GM11168 (cell line): ENCODE data around the gene MYO5C.

Experiments used
- in situ Hi-C: fragments of 300-500 bp; cut with MboI; formaldehyde crosslinking; loops from one replicate; pipeline ENCODE4 v1.12.0; 2022; ENCODE audit warnings: low sequenced_read_pairs; ENCODE audit not compliant: unreplicated experiment

Gene MYO5C

DNA sequence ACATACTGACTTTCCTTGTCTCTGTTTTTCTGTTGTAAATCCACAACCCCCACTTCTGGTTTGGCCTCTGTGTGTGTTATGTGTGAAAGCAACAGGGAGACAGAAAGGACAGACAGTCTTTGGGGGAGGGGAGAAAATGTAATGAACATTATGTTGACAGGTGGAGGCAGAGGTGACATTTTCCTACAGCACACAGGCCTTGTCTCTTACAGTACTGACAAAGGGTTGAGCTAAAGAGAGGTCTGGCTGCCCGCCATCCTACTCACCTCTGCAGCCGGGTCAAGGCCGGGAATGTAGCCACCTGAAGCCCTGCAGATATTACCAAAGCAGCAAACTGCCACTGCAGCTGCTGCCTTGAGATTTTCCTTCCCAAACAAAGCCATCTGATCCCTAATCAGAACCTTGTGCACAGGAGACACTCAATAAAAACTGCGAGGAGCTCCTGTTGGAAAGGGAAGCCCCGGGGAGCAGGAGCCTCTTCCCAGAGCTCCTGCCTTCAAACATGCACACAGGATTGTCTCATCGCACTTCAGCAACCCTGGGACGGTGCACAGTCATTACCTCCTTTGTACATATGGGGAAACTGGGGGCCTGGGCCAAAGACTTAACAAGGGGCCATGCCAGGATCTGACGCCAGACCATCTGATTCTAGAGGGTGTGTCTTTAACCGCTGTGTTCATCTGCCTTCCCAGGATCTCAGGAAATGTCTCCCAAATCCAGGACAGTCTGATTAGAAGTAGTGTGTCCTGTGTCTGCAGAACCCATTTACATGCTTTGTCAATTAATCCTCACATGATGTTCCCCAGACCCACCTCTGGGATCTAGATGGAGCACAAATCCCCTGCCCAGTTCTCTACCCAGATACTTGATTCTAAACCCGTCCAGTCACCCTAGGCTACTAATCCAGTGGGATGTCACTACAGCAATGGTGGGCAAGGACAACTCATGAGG lies 14.2 kb downstream of the MYO5C start:
- in situ Hi-C loops: no loop called here

DNA sequence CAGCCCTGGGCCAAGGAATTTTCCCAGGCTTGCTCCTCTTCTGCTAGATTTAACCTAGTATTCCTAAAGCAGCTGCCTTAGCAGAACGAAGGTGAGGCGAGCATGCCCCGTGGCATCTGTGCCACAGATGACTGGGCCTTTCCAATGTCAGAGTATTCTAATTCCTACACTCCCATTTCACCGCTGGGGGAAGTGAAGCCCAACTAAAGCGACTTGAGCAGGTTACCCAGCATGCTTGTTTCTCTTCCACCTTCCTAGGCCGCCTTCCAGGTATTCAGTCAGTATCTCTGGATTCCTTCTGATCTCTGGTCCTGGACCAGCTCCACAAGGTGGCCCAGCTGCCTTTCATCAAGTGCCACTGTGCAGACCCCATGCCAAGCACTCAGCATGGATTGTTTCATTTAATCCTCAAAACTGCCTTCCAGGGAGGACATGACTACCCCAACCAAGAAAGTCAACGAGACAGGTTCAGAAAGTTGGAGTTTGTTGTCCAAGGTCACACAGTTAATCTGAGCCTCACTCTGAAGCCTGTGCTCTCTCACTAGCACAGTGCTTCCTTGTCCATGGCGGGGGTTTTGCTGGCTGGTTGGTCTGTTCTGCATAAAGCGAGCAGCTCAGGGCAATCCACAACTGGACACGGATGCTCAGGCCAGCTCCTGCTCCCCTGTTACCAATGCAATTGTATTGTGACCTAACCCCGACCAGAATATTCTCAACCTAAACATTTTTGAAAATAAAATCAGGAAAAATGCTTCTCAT lies 15.1 kb downstream of the MYO5C start:
- in situ Hi-C loops: no loop called here

DNA sequence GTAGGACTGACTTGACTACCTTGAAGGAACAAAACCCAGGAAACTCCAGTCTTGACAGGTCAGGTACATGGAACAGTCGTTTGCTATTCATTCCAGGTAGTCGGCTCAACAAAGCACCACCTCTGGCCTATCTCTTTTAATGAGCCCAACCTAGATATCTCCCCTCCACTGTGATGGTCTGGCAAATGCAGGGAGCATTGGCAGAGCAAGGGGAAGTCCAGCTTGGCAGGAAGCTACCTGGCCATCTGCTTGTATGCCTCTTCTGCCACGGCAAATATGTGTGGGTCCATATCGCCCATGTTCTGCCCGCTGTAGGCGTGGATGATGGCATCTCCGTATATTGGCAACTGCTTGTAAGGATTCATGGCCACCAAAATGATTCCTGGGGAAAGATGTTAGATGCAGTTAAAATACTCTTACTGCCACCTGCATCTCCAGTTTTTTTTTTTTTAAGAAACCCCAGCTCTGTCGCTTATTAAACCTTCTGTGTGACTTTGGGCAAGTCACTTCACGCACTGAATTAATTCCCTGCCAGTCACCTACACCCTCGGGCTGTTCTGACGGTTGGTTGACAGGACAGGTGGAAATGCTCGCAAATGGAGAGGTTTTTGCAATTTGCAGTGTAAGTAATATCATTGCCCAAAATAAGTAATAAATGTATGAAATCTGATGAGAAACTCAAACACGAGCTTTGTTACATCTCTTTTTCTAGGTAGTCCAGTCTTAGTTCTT lies 16.8 kb downstream of the MYO5C start:
- in situ Hi-C loops: no loop called here

DNA sequence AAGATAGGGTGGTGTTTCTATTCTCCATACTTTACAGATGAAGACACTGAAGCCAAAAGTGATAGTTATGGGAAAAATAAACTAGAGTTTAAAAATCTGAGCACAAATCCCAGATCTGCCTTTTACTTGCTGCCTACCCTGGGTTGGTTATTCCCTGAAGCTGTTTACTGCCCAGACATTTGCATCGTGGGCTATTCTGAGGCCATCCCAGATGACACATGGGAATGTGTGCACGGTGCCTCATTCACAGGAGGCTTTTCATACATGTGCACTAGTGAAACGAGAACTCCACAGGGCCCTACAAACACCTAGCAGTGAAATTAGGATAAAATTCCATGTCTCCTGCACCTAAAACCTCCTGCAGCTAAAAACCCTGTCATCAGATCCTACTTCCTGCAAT lies 17.5 kb downstream of the MYO5C start:
- in situ Hi-C loops: no loop called here

DNA sequence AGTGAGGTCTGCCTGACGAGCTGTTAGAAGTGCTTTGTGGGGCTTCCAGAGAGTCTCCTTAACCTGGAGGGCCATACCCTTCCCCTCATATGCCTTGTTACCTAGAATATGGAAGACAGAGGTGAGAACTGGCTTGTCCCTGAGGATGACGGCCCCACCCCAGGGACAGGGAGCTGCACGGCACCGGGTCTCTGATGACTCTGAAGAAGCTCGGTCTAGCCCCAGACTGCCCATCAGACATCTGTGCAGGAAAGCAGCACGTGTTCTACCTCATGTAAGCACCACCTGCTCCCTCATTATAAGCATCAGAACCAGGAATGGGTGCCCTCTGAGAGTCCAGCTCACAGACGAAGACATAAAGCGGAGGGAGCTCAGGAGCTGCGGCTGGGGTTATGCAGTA lies 18.0 kb downstream of the MYO5C start:
- in situ Hi-C loops: no loop called here

DNA sequence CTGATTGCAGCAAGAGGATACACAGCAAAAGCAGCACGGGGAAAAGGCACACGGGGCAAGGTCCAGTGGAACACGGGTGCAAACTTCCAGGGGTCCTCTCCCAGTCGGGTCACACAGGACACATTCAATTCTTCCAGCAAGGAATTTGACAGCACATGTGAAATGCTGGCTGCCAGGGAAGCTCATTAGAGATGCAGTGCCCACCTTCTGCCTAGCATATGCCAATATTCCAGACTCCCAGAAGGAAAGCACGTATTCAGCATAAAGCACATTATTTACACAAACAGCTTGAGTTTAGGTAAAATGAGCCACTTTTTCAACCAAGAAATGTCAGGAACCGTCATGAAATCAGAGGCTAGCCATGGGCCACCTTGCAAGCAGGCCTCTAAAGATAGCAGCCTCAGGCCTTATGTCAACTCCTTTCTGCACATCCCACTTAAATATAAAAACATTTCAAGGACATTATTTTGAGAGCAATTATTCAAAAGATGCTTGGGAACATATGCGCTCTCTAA lies 19.3 kb downstream of the MYO5C start:
- in situ Hi-C loops: no loop called here

DNA sequence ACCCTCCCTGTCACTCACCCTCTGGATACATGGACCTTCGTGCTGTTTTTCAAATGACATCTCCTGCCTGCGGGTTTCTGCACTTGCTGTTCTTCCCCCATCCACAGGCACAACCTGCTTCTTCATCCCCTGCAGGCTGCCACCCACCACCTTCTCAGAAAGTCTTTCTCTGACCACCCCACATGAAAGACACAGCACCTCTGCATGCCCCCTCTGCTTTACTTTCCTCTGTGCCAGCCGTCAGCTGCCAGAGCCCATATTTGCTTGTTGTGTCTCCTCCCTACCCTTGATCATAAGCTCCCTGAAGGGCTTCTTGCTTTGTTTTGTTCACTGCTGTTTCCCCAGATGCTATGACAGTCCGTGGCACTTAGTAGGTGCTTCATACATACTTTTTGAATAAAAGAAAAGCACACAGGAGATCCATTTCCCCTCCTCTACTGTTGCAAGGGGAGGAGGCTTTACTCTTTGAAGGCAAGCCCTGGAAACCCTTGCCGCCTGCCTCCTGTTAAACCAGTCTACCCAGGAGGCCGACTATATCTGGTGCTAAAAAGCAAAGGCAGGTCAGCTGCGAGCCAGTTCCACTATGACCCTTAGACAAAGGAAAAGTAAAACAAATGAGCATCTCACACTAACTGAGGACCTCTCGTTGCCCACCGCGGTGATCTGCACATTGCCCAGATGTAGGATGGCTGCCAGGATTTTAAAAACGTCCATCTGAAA lies 31.9 kb downstream of the MYO5C start:
- in situ Hi-C loops: no loop called here

DNA sequence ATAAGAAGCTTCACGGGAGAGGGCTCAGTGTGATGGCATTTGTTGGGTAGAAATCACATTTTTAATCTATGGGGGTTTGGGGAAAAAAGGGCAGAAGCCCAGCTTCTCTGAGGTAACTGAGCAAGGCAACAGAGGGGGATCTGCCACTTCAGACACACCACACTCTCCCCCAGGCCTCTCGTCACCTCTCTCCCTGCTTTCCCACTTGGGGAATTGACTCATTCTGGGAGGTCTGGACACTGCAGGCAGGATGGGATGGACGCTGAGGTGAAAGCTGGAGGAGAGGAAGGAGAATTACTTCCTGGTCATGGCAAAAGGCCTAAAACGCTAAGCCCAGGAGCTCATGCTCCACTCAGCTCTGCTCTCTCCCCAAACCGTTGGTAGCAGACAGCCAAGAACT lies 33.2 kb downstream of the MYO5C start:
- in situ Hi-C loops: no loop called here

DNA sequence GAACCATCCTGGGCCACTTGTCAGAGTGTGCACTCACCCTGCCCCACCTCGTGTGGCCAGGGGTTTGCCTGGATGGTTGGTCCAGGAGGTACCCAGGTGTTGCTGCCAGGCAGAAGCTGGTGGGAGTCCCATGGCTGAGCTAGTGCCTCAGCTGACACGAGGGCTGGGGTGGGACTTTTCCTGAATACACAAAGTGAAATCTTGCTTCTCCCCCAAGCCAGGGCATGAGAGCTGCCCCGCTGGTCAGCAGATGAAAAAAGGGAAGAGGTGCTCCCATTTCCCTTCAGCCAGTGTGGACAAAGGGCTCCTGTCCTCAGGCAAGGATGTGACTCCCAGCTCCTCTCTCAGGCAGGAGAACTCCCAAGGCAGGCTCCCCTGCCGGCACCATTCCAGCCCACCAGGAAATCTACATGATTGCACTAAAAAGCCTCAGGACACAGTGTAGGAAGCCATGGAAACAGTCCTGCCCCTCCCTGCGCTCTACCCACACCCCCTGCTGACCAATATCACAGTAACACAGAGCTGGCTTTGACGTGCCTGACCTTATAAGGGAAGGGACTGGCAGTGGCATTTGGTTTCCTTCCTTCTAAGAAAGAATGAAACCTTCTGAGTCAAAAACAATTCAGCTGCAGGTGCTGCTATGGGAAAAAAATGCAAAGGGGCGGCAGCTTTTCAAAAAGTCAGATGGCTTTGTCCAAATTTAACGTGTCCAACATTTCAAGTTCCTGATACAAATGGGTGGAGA lies 33.9 kb downstream of the MYO5C start:
- in situ Hi-C loops: no loop called here

DNA sequence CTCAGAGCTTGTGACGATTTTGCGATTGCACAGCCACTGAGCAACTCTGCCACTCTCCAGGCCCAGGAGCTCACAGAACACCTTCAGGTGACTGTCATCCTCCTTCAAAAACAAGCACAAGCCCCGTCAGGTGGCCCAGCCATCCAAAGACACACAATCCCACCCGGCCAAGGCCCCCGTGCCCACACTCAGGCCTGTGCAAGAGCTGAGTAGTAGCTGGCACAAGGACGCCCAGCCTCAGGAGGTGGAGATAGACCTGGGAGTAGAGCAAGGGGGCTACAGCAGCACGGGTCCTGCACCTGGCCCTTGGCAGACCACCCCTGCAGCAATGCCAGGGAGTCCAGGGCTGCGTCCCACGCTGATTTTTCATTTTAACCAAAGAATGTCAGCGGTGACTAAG lies 34.6 kb downstream of the MYO5C start:
- in situ Hi-C loops: no loop called here

DNA sequence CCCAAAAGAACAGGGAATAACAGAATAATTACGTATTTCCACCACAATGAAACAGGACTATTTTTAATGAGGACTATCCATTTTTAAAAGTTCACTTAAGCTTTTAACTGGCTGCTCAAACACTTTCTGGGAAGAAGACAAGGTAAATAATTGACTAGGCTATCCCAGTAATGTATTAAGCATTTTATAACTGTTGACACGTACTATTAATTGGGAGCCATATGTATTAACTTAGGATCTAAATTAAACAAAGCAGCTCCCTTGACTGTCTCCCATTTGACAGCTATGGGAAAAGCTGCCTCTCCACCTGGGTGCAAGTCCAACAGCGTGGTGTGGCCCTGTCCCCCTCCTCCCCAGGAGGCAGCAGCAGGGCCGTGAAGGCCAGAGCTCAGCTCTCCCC lies 36.1 kb downstream of the MYO5C start:
- in situ Hi-C loops: loop anchor here (10.0 kb wide), 1 partner anchor 315 kb away; no protein-coding TSS in a partner anchor

DNA sequence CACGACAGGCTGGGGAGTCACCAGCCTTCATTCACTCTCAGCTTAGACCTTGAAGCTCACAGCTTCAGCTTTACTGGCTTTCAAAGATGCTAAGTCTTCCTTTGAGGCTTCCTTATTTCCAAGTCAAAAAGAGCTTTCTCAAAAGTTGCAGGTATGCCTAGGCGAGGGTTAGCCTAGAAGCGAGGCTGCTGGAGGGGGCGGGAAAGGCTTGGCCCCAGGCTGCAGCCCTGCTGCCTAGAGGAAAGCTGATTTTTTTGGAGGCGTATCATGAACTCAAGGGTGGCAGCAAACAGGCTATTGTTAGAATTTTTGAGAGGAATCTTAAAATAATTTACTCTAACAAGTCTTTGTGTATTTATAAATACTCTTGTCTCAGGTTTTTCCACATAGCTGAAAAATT lies 37.1 kb downstream of the MYO5C start:
- in situ Hi-C loops: loop anchor here (10.0 kb wide), 1 partner anchor 316 kb away; no protein-coding TSS in a partner anchor

DNA sequence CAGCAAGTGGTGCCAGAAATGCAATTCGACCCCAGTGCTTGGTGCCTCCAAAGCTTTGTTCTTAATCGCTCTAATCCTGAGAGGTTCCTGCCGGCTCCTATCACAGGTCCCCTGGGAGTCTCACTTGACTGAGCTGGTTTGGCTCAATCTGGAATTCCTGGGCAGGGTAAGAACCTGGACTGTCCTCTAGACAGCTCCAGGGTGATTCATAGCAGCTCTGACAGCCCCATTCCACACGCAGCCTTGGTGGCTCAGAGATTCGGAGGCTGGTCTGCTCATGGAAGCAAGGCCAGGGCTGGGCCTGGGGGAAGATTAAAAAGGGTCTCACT lies 37.9 kb downstream of the MYO5C start:
- in situ Hi-C loops: loop anchor here (10.0 kb wide), 1 partner anchor 317 kb away; no protein-coding TSS in a partner anchor

DNA sequence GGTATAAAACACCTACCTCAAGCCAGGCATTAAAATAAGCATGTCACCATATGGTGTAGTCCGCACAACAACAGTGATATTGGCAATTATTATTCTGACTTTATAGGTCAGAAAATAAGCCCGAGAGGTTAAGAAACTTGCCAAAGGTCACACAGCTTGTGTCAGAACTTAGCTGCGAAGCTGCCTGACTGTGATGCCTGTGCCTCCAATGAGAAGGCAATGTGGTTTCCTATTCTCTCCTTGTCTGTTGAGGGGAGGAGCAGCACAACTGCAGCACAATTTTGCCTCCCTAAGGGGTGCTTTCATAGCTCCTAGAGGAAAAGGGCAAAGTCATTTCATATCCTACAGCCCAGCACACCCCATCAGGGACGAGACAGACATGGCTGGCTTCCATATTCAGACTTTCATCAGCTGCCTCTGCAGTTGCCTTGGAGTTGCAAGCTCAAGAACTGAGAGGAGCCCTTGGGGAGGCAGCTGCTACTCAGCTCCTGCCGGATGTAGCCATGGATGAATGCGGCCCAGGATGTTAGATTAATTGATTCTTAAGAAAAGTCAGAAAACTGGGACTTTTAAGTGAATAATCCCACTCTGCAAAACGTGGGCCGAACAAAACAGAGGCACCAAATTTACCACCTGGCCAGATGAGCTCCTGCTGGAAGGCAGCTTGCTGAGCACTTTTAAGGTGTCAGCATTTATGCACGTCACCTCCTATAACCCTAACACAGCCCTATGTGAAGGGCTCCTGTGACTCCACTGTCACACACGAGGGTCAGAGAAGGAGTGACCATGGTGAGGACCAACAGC lies 38.5 kb downstream of the MYO5C start:
- in situ Hi-C loops: loop anchor here (10.0 kb wide), 1 partner anchor 318 kb away; no protein-coding TSS in a partner anchor

DNA sequence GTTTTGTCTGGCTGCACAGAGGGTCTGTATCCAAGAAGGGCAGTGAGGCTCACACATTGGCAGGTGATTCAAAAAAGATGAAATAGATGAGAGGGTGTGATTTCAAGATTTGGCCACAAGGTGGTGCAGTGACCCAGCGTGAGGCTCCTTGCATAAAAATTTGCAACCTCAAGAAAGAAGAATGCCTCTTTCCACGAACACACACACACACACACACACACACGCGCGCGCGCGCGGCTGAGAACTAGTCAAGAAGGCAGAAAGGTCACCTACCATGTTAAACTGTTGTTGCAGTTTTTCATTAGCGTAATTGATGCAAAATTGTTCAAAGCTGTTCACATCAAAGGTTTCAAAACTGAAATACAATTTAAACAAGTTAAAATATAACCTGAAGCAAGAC lies 39.2 kb downstream of the MYO5C start:
- in situ Hi-C loops: loop anchor here (10.0 kb wide), 1 partner anchor 318 kb away; no protein-coding TSS in a partner anchor

DNA sequence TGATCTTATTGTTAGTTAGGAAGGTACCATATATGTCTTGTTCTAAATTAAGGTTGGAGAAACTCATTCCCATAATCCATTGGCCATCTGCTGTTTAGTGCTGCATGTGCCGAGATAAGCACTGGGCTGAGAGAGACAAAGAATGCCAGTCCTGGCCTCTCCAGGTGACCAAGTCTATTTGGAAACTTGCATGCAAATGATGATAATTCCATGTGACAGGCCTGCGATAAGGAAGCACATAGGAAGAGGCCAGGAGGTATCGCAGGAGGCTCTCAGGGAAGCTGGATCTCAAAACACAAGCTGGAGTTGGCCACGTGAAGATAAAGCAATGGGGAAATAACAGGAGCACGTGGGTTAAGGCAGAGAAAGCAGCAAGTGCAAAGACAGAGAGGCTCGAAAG lies 39.7 kb downstream of the MYO5C start:
- in situ Hi-C loops: loop anchor here (10.0 kb wide), 1 partner anchor 319 kb away; no protein-coding TSS in a partner anchor

DNA sequence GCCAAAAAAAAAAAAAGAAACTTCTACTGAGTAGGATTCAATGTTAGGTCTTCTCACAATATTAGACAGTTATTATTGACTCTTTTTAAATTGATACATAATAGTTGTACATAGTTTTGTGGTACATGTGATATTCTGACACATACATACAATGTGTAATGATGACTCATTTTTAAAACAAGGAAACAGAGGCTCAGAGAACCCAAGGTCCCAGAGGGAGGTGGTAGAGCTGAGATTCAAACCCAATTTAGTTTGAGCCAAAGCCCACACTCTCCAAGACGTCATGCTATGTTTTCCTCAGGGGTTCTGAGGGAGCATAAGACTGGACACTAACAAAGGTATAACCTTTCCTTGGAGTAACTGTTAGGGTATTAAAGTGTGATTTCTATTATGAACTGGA lies 40.6 kb downstream of the MYO5C start:
- in situ Hi-C loops: loop anchor here (10.0 kb wide), 1 partner anchor 320 kb away; no protein-coding TSS in a partner anchor

DNA sequence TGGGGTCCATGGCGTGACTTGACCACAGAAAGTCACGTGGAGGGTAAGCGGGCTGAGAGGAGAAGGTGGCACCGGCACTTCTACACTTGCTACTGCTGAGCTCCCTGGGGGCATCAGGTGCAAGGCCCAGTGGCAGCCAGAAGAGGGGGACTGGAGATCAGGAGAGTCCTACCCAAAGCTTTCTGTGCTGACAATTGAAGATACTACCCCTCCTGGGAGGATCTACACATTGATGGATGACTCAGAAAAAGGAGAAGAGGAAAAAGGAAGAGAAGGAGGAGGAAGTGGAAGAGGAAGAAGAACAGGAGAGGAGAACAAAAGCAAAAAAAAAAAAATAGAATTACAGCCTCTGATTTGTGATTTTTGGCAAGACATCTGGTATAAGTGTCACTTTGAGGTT lies 41.2 kb downstream of the MYO5C start:
- in situ Hi-C loops: loop anchor here (10.0 kb wide), 1 partner anchor 320 kb away; no protein-coding TSS in a partner anchor
